ENCODE results near the gene LDB1. TPM values are rescaled to one million over a fixed set of nuclear protein-coding genes. Genes with fewer than 3 reads are reported as not detected.

LDB1 gene
- total RNA-seq: 51.8 TPM
- polyA plus RNA-seq: 65.3 TPM

GRCh38 chr10:102120142-102120990 lies at the start of gene LDB1:
Gene LDB1 (minus strand): TSS chr10:102120368. CDS start chr10:102120110, 258 bp downstream.
- Histone ChIP-seq H3K4me1 (ENCODE audit: insufficient read depth) (no peaks in the 10 kb centered on the region), H3K36me3 (ENCODE audit: insufficient read depth) (no peaks in the 10 kb centered on the region), H3K4me3 (ENCODE audit: low read depth, low read length) (peak within 1 kb of the TSS; percentile 95), H3K27ac (ENCODE audit: low read depth) (peak within 1 kb of the TSS; percentile 98)
- peak; percentile 74 for DNase-seq (ENCODE audit: extremely low spot score)
- WGBS: under 1% methylated on average over 104 of the region's 104 CpGs

GRCh38 chr10:102167861-102168260 lies 47.7 kb upstream of the LDB1 start:
- H3K4me3 ChIP-seq (ENCODE audit: low read depth, low read length): no peak overlapping the region
- no peak for DNase-seq (ENCODE audit: extremely low spot score)
- peaks cover 3% of the 10 kb centered on the region for H3K36me3 ChIP-seq (ENCODE audit: insufficient read depth)
- no peaks in the 10 kb centered on the region for H3K4me1 ChIP-seq (ENCODE audit: insufficient read depth)
- 46% methylated on average over 1 of the region's 1 CpG for WGBS
- H3K27ac ChIP-seq (ENCODE audit: low read depth): no peak overlapping the region

- no peak overlapping the region for H3K27ac ChIP-seq (ENCODE audit: low read depth)
- no peak for DNase-seq (ENCODE audit: extremely low spot score)
- H3K36me3 ChIP-seq (ENCODE audit: insufficient read depth): peaks cover 9% of the 10 kb centered on the region
- WGBS: 70% methylated on average over 4 of the region's 4 CpGs
- H3K4me1 ChIP-seq (ENCODE audit: insufficient read depth): no peaks in the 10 kb centered on the region
- H3K4me3 ChIP-seq (ENCODE audit: low read depth, low read length): no peak overlapping the region
Measured at GRCh38 chr10:102163342-102163989, 43.3 kb upstream of the LDB1 start.

GRCh38 chr10:102159831-102160230 lies 39.7 kb upstream of the LDB1 start:
- no peak for DNase-seq (ENCODE audit: extremely low spot score)
- H3K4me3 ChIP-seq (ENCODE audit: low read depth, low read length): no peak overlapping the region
- H3K36me3 ChIP-seq (ENCODE audit: insufficient read depth): peaks cover 9% of the 10 kb centered on the region
- no peaks in the 10 kb centered on the region for H3K4me1 ChIP-seq (ENCODE audit: insufficient read depth)
- H3K27ac ChIP-seq (ENCODE audit: low read depth): no peak overlapping the region
- whole genome bisulfite sequencing: 97% methylated on average over 4 of the region's 4 CpGs

GRCh38 chr10:102159051-102159597 lies 39.0 kb upstream of the LDB1 start:
- no peak for DNase-seq (ENCODE audit: extremely low spot score)
- Histone ChIP-seq H3K27ac (ENCODE audit: low read depth) (no peak overlapping the region), H3K36me3 (ENCODE audit: insufficient read depth) (peaks cover 9% of the 10 kb centered on the region), H3K4me3 (ENCODE audit: low read depth, low read length) (no peak overlapping the region), H3K4me1 (ENCODE audit: insufficient read depth) (no peaks in the 10 kb centered on the region)
- WGBS: 94% methylated on average over 5 of the region's 5 CpGs

GRCh38 chr10:102157224-102157623 lies 37.1 kb upstream of the LDB1 start:
- peaks cover 4% of the 10 kb centered on the region for H3K36me3 ChIP-seq (ENCODE audit: insufficient read depth)
- no peaks in the 10 kb centered on the region for H3K4me1 ChIP-seq (ENCODE audit: insufficient read depth)
- H3K27ac ChIP-seq (ENCODE audit: low read depth): no peak overlapping the region
- no peak overlapping the region for H3K4me3 ChIP-seq (ENCODE audit: low read depth, low read length)
- 98% methylated on average over 3 of the region's 3 CpGs for WGBS
- DNase-seq (ENCODE audit: extremely low spot score): no peak

- Histone ChIP-seq H3K4me1 (ENCODE audit: insufficient read depth) (no peaks in the 10 kb centered on the region), H3K27ac (ENCODE audit: low read depth) (no peak overlapping the region), H3K4me3 (ENCODE audit: low read depth, low read length) (no peak overlapping the region), H3K36me3 (ENCODE audit: insufficient read depth) (no peaks in the 10 kb centered on the region)
- 94% methylated on average over 11 of the region's 11 CpGs for WGBS
- DNase-seq (ENCODE audit: extremely low spot score): no peak
Measured at GRCh38 chr10:102154466-102155116, 34.4 kb upstream of the LDB1 start.

- no peak for DNase-seq (ENCODE audit: extremely low spot score)
- H3K36me3 ChIP-seq (ENCODE audit: insufficient read depth): peaks cover 4% of the 10 kb centered on the region
- 38% methylated on average over 5 of the region's 5 CpGs for WGBS
- H3K27ac ChIP-seq (ENCODE audit: low read depth): no peak overlapping the region
- no peaks in the 10 kb centered on the region for H3K4me1 ChIP-seq (ENCODE audit: insufficient read depth)
- peak overlapping the region; percentile 75 for H3K4me3 ChIP-seq (ENCODE audit: low read depth, low read length)
Measured at GRCh38 chr10:102153093-102153620, 33.0 kb upstream of the LDB1 start.

GRCh38 chr10:102152545-102152890 lies 32.4 kb upstream of the LDB1 start:
- Histone ChIP-seq H3K4me1 (ENCODE audit: insufficient read depth) (no peaks in the 10 kb centered on the region), H3K4me3 (ENCODE audit: low read depth, low read length) (peak overlapping the region; percentile 75), H3K27ac (ENCODE audit: low read depth) (peak overlapping the region; percentile 85), H3K36me3 (ENCODE audit: insufficient read depth) (peaks cover 4% of the 10 kb centered on the region)
- no peak for DNase-seq (ENCODE audit: extremely low spot score)
- whole genome bisulfite sequencing: under 1% methylated on average over 19 of the region's 19 CpGs

GRCh38 chr10:102151774-102152544 lies 31.8 kb upstream of the LDB1 start, which contains the start of gene NOLC1:
Gene NOLC1 (plus strand): TSS chr10:102152389. CDS start chr10:102152411, 22 bp downstream.
- Histone ChIP-seq H3K4me1 (ENCODE audit: insufficient read depth) (no peaks in the 10 kb centered on the region), H3K4me3 (ENCODE audit: low read depth, low read length) (peak within 1 kb of the TSS; percentile 75), H3K27ac (ENCODE audit: low read depth) (peak within 1 kb of the TSS; percentile 91), H3K36me3 (ENCODE audit: insufficient read depth) (peaks cover 4% of the 10 kb centered on the region)
- DNase-seq (ENCODE audit: extremely low spot score): peak; percentile 95
- WGBS: 3% methylated on average over 59 of the region's 59 CpGs

GRCh38 chr10:102150970-102151773 lies 31.0 kb upstream of the LDB1 start:
- Histone ChIP-seq H3K4me3 (ENCODE audit: low read depth, low read length) (peak overlapping the region; percentile 3), H3K4me1 (ENCODE audit: insufficient read depth) (no peaks in the 10 kb centered on the region), H3K36me3 (ENCODE audit: insufficient read depth) (peaks cover 4% of the 10 kb centered on the region), H3K27ac (ENCODE audit: low read depth) (peak overlapping the region; percentile 91)
- WGBS: 72% methylated on average over 3 of the region's 3 CpGs
- DNase-seq (ENCODE audit: extremely low spot score): no peak

- peaks cover 4% of the 10 kb centered on the region for H3K36me3 ChIP-seq (ENCODE audit: insufficient read depth)
- H3K4me1 ChIP-seq (ENCODE audit: insufficient read depth): no peaks in the 10 kb centered on the region
- no peak overlapping the region for H3K4me3 ChIP-seq (ENCODE audit: low read depth, low read length)
- DNase-seq (ENCODE audit: extremely low spot score): no peak
- WGBS: 94% methylated on average over 13 of the region's 13 CpGs
- H3K27ac ChIP-seq (ENCODE audit: low read depth): no peak overlapping the region
Measured at GRCh38 chr10:102148275-102148674, 28.1 kb upstream of the LDB1 start.
